Measurements from ENCODE around the gene ATP5ME.

Gene ATP5ME

GRCh38 chr4:686413-687040 lies 12.5 kb upstream of the ATP5ME start:
- TF ChIP-seq CTCF (IDR thresholded peaks at IDR 0.05; ENCODE audit: unreplicated experiment in 3 of 3) = no peak
- Mint-ChIP-seq H3K4me1 (peaks cover 19% of the 10 kb centered on the region), H3K27me3 (ENCODE audit: low read depth) (no peaks in the 10 kb centered on the region)

GRCh38 chr4:685679-686412 lies 11.8 kb upstream of the ATP5ME start:
- Mint-ChIP-seq H3K9me3 (no peaks in the 10 kb centered on the region), H3K27ac (no peak overlapping the region), H3K4me3 (no peak overlapping the region), H3K4me1 (peaks cover 19% of the 10 kb centered on the region), H3K36me3 (ENCODE audit: low read depth) (no peaks in the 10 kb centered on the region), H3K27me3 (ENCODE audit: low read depth) (no peaks in the 10 kb centered on the region)
- no peak for TF ChIP-seq CTCF (IDR thresholded peaks at IDR 0.05; ENCODE audit: unreplicated experiment in 3 of 3)

More at GRCh38 chr4:686413-687040, 12.5 kb upstream of the ATP5ME start:
- Mint-ChIP-seq H3K9me3 (no peaks in the 10 kb centered on the region), H3K27ac (no peak overlapping the region), H3K4me3 (no peak overlapping the region), H3K36me3 (ENCODE audit: low read depth) (no peaks in the 10 kb centered on the region)

GRCh38 chr4:684623-685327 lies 10.7 kb upstream of the ATP5ME start:
- H3K27me3 Mint-ChIP-seq (ENCODE audit: low read depth) = no peaks in the 10 kb centered on the region
- peaks cover 19% of the 10 kb centered on the region for H3K4me1 Mint-ChIP-seq
- H3K27ac Mint-ChIP-seq = peak overlapping the region in 1 of 3 experiments; percentile 31
- no peaks in the 10 kb centered on the region for H3K36me3 Mint-ChIP-seq (ENCODE audit: low read depth)
- H3K4me3 Mint-ChIP-seq = peak overlapping the region in 1 of 3 experiments; percentile 34
- TF ChIP-seq CTCF (IDR thresholded peaks at IDR 0.05; ENCODE audit: unreplicated experiment in 3 of 3) = no peak
- H3K9me3 Mint-ChIP-seq = no peaks in the 10 kb centered on the region

- TF ChIP-seq CTCF (IDR thresholded peaks at IDR 0.05; ENCODE audit: unreplicated experiment in 3 of 3) = peak; percentile 67 to 75 (median 72)
- Mint-ChIP-seq H3K4me3 (peak overlapping the region in 2 of 3 experiments; percentile 30), H3K36me3 (ENCODE audit: low read depth) (no peaks in the 10 kb centered on the region), H3K9me3 (no peaks in the 10 kb centered on the region), H3K4me1 (peaks cover 19% of the 10 kb centered on the region), H3K27ac (peak overlapping the region in 2 of 3 experiments; percentile 51 to 60), H3K27me3 (ENCODE audit: low read depth) (no peaks in the 10 kb centered on the region)
Observed at GRCh38 chr4:683982-684622, 10.0 kb upstream of the ATP5ME start.

- Mint-ChIP-seq H3K27ac (peak overlapping the region in 2 of 3 experiments; percentile 51 to 60), H3K4me3 (peak overlapping the region in 1 of 3 experiments; percentile 30), H3K36me3 (ENCODE audit: low read depth) (no peaks in the 10 kb centered on the region), H3K4me1 (peaks cover 20% of the 10 kb centered on the region), H3K27me3 (ENCODE audit: low read depth) (peaks cover under 1% of the 10 kb centered on the region), H3K9me3 (no peaks in the 10 kb centered on the region)
- TF ChIP-seq CTCF (IDR thresholded peaks at IDR 0.05; ENCODE audit: unreplicated experiment in 3 of 3) = no peak
Observed at GRCh38 chr4:683247-683897, 9.3 kb upstream of the ATP5ME start.
